Measurements from ENCODE around the gene FOXE3. TPM values are rescaled to one million over a fixed set of nuclear protein-coding genes. Genes with fewer than 3 reads are reported as not detected.

Gene FOXE3
- not detected in 2 replicates for total RNA-seq (2012; rRNA removed)
- 0.12 TPM in 1 of 2 replicates, not detected in the other for polyA plus RNA-seq (2012; rRNA removed)
- 0.03 and 0.13 TPM in 2 replicates for polyA plus RNA-seq (2012; cell fraction: cytosol; rRNA removed)
- polyA plus RNA-seq (2012; cell fraction: nucleus; rRNA removed; ENCODE audit: low replicate concordance): 0.03 and 0.18 TPM in 2 replicates
- not detected for Bru-seq, nascent RNA
- percentile 4 among the genes with signal in this experiment for BruChase-seq, experiment 1, labeled RNA remaining after a 6-hour chase
- percentile 17 among the genes with signal in this experiment for BruChase-seq, experiment 2, labeled RNA remaining after a 2-hour chase
- long read RNA-seq: 0 reads

- Histone ChIP-seq H3K79me1 (ENCODE audit: low read depth in 1 of 2, low read length in 2 of 2) (no peaks in the 10 kb centered on the region), H2AK5ac (ENCODE audit: low read depth, low read length) (no peak within 1 kb of the TSS), H4K91ac (ENCODE audit: insufficient read depth, low read depth, low read length) (no peak within 1 kb of the TSS), H3K9me3 (ENCODE audit: control insufficient read depth, insufficient read depth, low read length) (no peaks in the 10 kb centered on the region), H3K27me3 (ENCODE audit: control insufficient read depth, insufficient read depth, low read length) (peaks cover 46% of the 10 kb centered on the region), H3K4ac (ENCODE audit: low read depth, low read length) (no peak within 1 kb of the TSS), H4K8ac (ENCODE audit: low read depth in 2 of 2, low read length in 2 of 2) (no peak within 1 kb of the TSS), H2BK120ac (ENCODE audit: low read depth, low read length) (no peak within 1 kb of the TSS), H3K9ac (ENCODE audit: low read depth, low read length) (no peak within 1 kb of the TSS), H3K9me1 (ENCODE audit: insufficient read depth, low read length) (peaks cover 4% of the 10 kb centered on the region; the same call in 1 of the 2 replicates), H3K36me3 (ENCODE audit: control insufficient read depth, insufficient read depth, low read length) (no peaks in the 10 kb centered on the region), H3K56ac (ENCODE audit: extremely low read depth, insufficient read depth, low read length) (no peak within 1 kb of the TSS), H3K4me1 (ENCODE audit: control insufficient read depth, insufficient read depth, low read length) (peaks cover 6% of the 10 kb centered on the region), H3K18ac (ENCODE audit: low read depth, low read length) (no peak within 1 kb of the TSS), H2AK9ac (replicated peaks; ENCODE audit: low read depth, low read length, poor library complexity) (no peak within 1 kb of the TSS), H3K4me2 (ENCODE audit: low read depth, low read length) (peak within 1 kb of the TSS; percentile 70; the same call in 1 of the 2 replicates), H4K5ac (ENCODE audit: low read depth, low read length) (no peak within 1 kb of the TSS), H2BK20ac (ENCODE audit: low read depth, low read length) (no peak within 1 kb of the TSS), H2AFZ (replicated peaks; ENCODE audit: low read length, poor library complexity) (peak within 1 kb of the TSS; percentile 82), H3K14ac (replicated peaks; ENCODE audit: low read depth, low read length) (no peak within 1 kb of the TSS), H2BK5ac (ENCODE audit: low read depth, low read length, poor library complexity, severe bottlenecking) (no peak within 1 kb of the TSS), H4K20me1 (ENCODE audit: insufficient read depth, low read length) (peaks cover 2% of the 10 kb centered on the region; the same call in 1 of the 2 replicates), H3K4me3 (ENCODE audit: insufficient read depth, low read depth, low read length) (peak within 1 kb of the TSS; percentile 48), H2BK15ac (ENCODE audit: low read depth, low read length) (no peak within 1 kb of the TSS), H3K27ac (ENCODE audit: insufficient read depth, low read length) (no peak within 1 kb of the TSS), H3K23ac (ENCODE audit: low read depth, low read length) (no peak within 1 kb of the TSS)
- no TSS peak for BruUV-seq (replicated peaks)
- no peak for TF ChIP-seq MXI1 (IDR thresholded peaks at IDR 0.05; ENCODE audit: borderline replicate concordance, low read depth, low read length)
- TF ChIP-seq NFE2L2 (IDR thresholded peaks at IDR 0.05; ENCODE audit: low read depth, low read length): no peak
- no peak for TF ChIP-seq MAFK (IDR thresholded peaks at IDR 0.05; ENCODE audit: low read depth, low read length)
- no peak for TF ChIP-seq CHD1 (IDR thresholded peaks at IDR 0.05; ENCODE audit: low read depth, low read length)
- no peak for TF ChIP-seq FOS (IDR thresholded peaks at IDR 0.05; ENCODE audit: low read depth, low read length)
- TF ChIP-seq USF2 (IDR thresholded peaks at IDR 0.05; ENCODE audit: low read depth, low read length): no peak
- TF ChIP-seq CEBPB (IDR thresholded peaks at IDR 0.05; ENCODE audit: low read depth, low read length): no peak
- no peak for TF ChIP-seq POLR2A (IDR thresholded peaks at IDR 0.05; ENCODE audit: low read depth, low read length)
- TF ChIP-seq RFX5 (IDR thresholded peaks at IDR 0.05; ENCODE audit: low read depth, low read length): no peak
- TF ChIP-seq RCOR1 (IDR thresholded peaks at IDR 0.05; ENCODE audit: insufficient replicate concordance, low read length): no peak
- TF ChIP-seq BHLHE40 (IDR thresholded peaks at IDR 0.05; ENCODE audit: low read depth, low read length): no peak
- TF ChIP-seq, protein P1, sequence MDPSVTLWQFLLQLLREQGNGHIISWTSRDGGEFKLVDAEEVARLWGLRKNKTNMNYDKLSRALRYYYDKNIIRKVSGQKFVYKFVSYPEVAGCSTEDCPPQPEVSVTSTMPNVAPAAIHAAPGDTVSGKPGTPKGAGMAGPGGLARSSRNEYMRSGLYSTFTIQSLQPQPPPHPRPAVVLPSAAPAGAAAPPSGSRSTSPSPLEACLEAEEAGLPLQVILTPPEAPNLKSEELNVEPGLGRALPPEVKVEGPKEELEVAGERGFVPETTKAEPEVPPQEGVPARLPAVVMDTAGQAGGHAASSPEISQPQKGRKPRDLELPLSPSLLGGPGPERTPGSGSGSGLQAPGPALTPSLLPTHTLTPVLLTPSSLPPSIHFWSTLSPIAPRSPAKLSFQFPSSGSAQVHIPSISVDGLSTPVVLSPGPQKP (IDR thresholded peaks at IDR 0.05; ENCODE audit: borderline replicate concordance, low read depth, low read length): no peak
- TF ChIP-seq, protein P2, sequence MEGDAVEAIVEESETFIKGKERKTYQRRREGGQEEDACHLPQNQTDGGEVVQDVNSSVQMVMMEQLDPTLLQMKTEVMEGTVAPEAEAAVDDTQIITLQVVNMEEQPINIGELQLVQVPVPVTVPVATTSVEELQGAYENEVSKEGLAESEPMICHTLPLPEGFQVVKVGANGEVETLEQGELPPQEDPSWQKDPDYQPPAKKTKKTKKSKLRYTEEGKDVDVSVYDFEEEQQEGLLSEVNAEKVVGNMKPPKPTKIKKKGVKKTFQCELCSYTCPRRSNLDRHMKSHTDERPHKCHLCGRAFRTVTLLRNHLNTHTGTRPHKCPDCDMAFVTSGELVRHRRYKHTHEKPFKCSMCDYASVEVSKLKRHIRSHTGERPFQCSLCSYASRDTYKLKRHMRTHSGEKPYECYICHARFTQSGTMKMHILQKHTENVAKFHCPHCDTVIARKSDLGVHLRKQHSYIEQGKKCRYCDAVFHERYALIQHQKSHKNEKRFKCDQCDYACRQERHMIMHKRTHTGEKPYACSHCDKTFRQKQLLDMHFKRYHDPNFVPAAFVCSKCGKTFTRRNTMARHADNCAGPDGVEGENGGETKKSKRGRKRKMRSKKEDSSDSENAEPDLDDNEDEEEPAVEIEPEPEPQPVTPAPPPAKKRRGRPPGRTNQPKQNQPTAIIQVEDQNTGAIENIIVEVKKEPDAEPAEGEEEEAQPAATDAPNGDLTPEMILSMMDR (conservative IDR thresholded peaks at IDR 0.05; ENCODE audit: low read depth, low read length): no peak
- TF ChIP-seq SMC3 (IDR thresholded peaks at IDR 0.05; ENCODE audit: low read depth, low read length): no peak
- intact Hi-C loops (cut with micrococcal nuclease) (no loop called here), in situ Hi-C loops (cut with MboI; ENCODE audit: low sequenced_read_pairs) (no loop called here), dilution Hi-C loops (cut with HindIII; ENCODE audit: low sequenced_read_pairs, unreplicated experiment) (no loop called here)
- ChIA-PET POLR2A (ENCODE audit: unreplicated experiment) (no interaction called here), CTCF (interaction anchor here (1.6 kb wide), 1 partner anchor 20 kb away, joined by 4 read pairs; no protein-coding TSS in a partner anchor)
- DNase-seq (no peak), ATAC-seq (ENCODE audit: low read depth) (no peak)
- WGBS, 2 experiments (ENCODE audit: extremely low coverage in 2 of 2, insufficient read length in 1 of 2): 15% methylated on average over 8 of the region's 21 CpGs; no CpG with 5 or more reads in 1 of the 2 experiments
Measured at GRCh38 chr1:47415728-47416318, at the start of gene FOXE3. FOXE3 (plus strand) TSS chr1:47416285; CDS start chr1:47416316, 31 bp downstream.
